Measurements from ENCODE around the gene SCARB2.

GRCh38 chr4:76246025-76246424 is 32.4 kb upstream of the SCARB2 start:
- TF ChIP-seq, protein P1, sequence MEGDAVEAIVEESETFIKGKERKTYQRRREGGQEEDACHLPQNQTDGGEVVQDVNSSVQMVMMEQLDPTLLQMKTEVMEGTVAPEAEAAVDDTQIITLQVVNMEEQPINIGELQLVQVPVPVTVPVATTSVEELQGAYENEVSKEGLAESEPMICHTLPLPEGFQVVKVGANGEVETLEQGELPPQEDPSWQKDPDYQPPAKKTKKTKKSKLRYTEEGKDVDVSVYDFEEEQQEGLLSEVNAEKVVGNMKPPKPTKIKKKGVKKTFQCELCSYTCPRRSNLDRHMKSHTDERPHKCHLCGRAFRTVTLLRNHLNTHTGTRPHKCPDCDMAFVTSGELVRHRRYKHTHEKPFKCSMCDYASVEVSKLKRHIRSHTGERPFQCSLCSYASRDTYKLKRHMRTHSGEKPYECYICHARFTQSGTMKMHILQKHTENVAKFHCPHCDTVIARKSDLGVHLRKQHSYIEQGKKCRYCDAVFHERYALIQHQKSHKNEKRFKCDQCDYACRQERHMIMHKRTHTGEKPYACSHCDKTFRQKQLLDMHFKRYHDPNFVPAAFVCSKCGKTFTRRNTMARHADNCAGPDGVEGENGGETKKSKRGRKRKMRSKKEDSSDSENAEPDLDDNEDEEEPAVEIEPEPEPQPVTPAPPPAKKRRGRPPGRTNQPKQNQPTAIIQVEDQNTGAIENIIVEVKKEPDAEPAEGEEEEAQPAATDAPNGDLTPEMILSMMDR (IDR thresholded peaks at IDR 0.05; ENCODE audit: borderline replicate concordance, extremely low read depth, low read length, poor library complexity, severe bottlenecking): no peak
- TF ChIP-seq EZH2 (IDR thresholded peaks at IDR 0.05; ENCODE audit: borderline replicate concordance, low read depth, low read length, severe bottlenecking): no peak
